Uterus (tissue), 4 donors: ENCODE measurements around the gene SHISAL1. TPM values are rescaled to one million over a fixed set of nuclear protein-coding genes. Genes with fewer than 3 reads are reported as not detected.

Experiments
- DNase-seq, 2 donors: peaks; one replicate each; pipeline ENCODE4 v3.0.0-alpha.2; 2019 to 2020
- H3K27ac ChIP-seq, 2 donors: fragments of 200-600 bp; sonication (generic); 1 replicate in 1 of 2; 2 replicates in 1 of 2; pipeline ENCODE4 v1.5.1; 2016 to 2018
- H3K27me3 ChIP-seq, 2 donors: fragments of 200-600 bp; sonication (generic); one replicate each; pipeline ENCODE4 v1.5.1; 2018 to 2019; ENCODE audit warnings: control low read depth in 1 of 2
- H3K36me3 ChIP-seq, 2 donors: fragments of 200-600 bp; sonication (generic); one replicate each; pipeline ENCODE4 v1.5.1; 2019; ENCODE audit warnings: control low read depth in 1 of 2
- H3K4me1 ChIP-seq, 2 donors: fragments of 200-600 bp; sonication (generic); one replicate each; pipeline ENCODE4 v1.5.1; 2018 to 2019; ENCODE audit warnings: control low read depth in 1 of 2
- H3K4me3 ChIP-seq, 2 donors: fragments of 200-600 bp; sonication (generic); 1 replicate in 1 of 2; 2 replicates in 1 of 2; pipeline ENCODE4 v1.5.1; 2018 to 2019; ENCODE audit warnings: mild to moderate bottlenecking in 1 of 2
- H3K9me3 ChIP-seq, 2 donors: fragments of 200-600 bp; sonication (generic); one replicate each; pipeline ENCODE4 v1.5.1; 2019; ENCODE audit warnings: control low read depth in 1 of 2
- CTCF ChIP-seq, 4 experiments: fragments of 200-600 bp in 2 of 4; fragments of 450-650 bp in 2 of 4; sonication (generic) in 2 of 4; IDR thresholded peaks; one replicate each; pipeline ENCODE4 v1.5.1; 2016 to 2019; ENCODE audit warnings: antibody characterized with exemption in 4 of 4, mild to moderate bottlenecking in 2 of 4, moderate library complexity in 1 of 4
- POLR2A ChIP-seq, 2 donors: fragments of 450-650 bp; IDR thresholded peaks; one replicate each; pipeline ENCODE4 v1.6.1; 2016; ENCODE audit warnings: antibody characterized with exemption in 2 of 2, mild to moderate bottlenecking in 1 of 2, moderate library complexity in 1 of 2
- intact Hi-C: fragments of 100-400 bp; cut with DNase I; formaldehyde crosslinking; loops from one replicate; pipeline ENCODE4 v1.15.1; 2023; ENCODE audit warnings: low total_unique reads
- total RNA-seq, 4 donors: library from RNA; depleted of rRNA in 3 of 4; stranded (reverse); fragments of >200 nt in 3 of 4; gene quantifications; one replicate each; pipeline versions ENCODE4 v1.1.0 to v1.2.4, GENCODE V29; 2014 to 2023
- donor health status: DM: yes; HTN: yes; CAD: no.

Gene SHISAL1
- total RNA-seq, 4 donors from 2014 or later = 4.7 to 44.2 (median 22.9) TPM

GRCh38 chr22:44287121-44287693 is 25.5 kb downstream of the SHISAL1 start:
- no peaks in the 10 kb centered on the region for H3K9me3 ChIP-seq
- H3K27ac ChIP-seq = peak overlapping the region; percentile 77 to 85
- intact Hi-C loops = no loop called here
- no peak overlapping the region for H3K4me3 ChIP-seq
- DNase-seq = no peak
- peaks cover 17 to 19% of the 10 kb centered on the region in 2 donors for H3K4me1 ChIP-seq
- no peaks in the 10 kb centered on the region for H3K36me3 ChIP-seq
- no peaks in the 10 kb centered on the region for H3K27me3 ChIP-seq
- TF ChIP-seq POLR2A (IDR thresholded peaks at IDR 0.05) (no peak), CTCF (IDR thresholded peaks at IDR 0.05) (no peak)

GRCh38 chr22:44286646-44287045 is 26.1 kb downstream of the SHISAL1 start:
- H3K4me3 ChIP-seq = no peak overlapping the region
- intact Hi-C loops = no loop called here
- DNase-seq = no peak
- H3K27me3 ChIP-seq = no peaks in the 10 kb centered on the region
- no peaks in the 10 kb centered on the region for H3K36me3 ChIP-seq
- TF ChIP-seq POLR2A (IDR thresholded peaks at IDR 0.05) (no peak), CTCF (IDR thresholded peaks at IDR 0.05) (no peak)
- H3K9me3 ChIP-seq = no peaks in the 10 kb centered on the region
- H3K4me1 ChIP-seq = peaks cover 17 to 19% of the 10 kb centered on the region in 2 donors
- H3K27ac ChIP-seq = peak overlapping the region in 1 of 2 donors; percentile 85

GRCh38 chr22:44284711-44285110 is 28.0 kb downstream of the SHISAL1 start:
- intact Hi-C loops = no loop called here
- TF ChIP-seq POLR2A (IDR thresholded peaks at IDR 0.05) = no peak
- no peak for TF ChIP-seq CTCF (IDR thresholded peaks at IDR 0.05)
- H3K27ac ChIP-seq = no peak overlapping the region

GRCh38 chr22:44281768-44282637 is 30.7 kb downstream of the SHISAL1 start:
- H3K27ac ChIP-seq = peak overlapping the region; percentile 24 to 64
- TF ChIP-seq CTCF (IDR thresholded peaks at IDR 0.05) = no peak
- no peak for TF ChIP-seq POLR2A (IDR thresholded peaks at IDR 0.05)
- no peaks in the 10 kb centered on the region for H3K36me3 ChIP-seq
- H3K27me3 ChIP-seq = no peaks in the 10 kb centered on the region
- no peak overlapping the region for H3K4me3 ChIP-seq
- peak in 1 of 2 donors; percentile 46 for DNase-seq
- peaks cover 0 to 4% of the 10 kb centered on the region in 2 donors for H3K4me1 ChIP-seq
- no peaks in the 10 kb centered on the region for H3K9me3 ChIP-seq
- intact Hi-C loops = no loop called here

More at GRCh38 chr22:44284711-44285110, 28.0 kb downstream of the SHISAL1 start:
- H3K4me3 ChIP-seq = no peak overlapping the region
- H3K4me1 ChIP-seq = peaks cover 6 to 11% of the 10 kb centered on the region in 2 donors
- DNase-seq = no peak
- no peaks in the 10 kb centered on the region for H3K36me3 ChIP-seq
- H3K9me3 ChIP-seq = no peaks in the 10 kb centered on the region
- no peaks in the 10 kb centered on the region for H3K27me3 ChIP-seq

GRCh38 chr22:44280665-44281188 is 32.0 kb downstream of the SHISAL1 start:
- no peak for DNase-seq
- Histone ChIP-seq H3K4me3 (no peak overlapping the region), H3K27ac (no peak overlapping the region), H3K36me3 (no peaks in the 10 kb centered on the region), H3K4me1 (peaks cover 0 to 4% of the 10 kb centered on the region in 2 donors), H3K27me3 (no peaks in the 10 kb centered on the region), H3K9me3 (no peaks in the 10 kb centered on the region)
- intact Hi-C loops = no loop called here
- TF ChIP-seq CTCF (IDR thresholded peaks at IDR 0.05) (no peak), POLR2A (IDR thresholded peaks at IDR 0.05) (no peak)
